K562 (cell line): ENCODE results near the gene CLDN1.

ENCODE experiments used
- CHD2 ChIP-seq: IDR thresholded peaks from 2 replicates; pipeline ENCODE4 v1.6.1; 2011; ENCODE audit warnings: low read depth, low read length
- CHD4 ChIP-seq: fragments of 200-600 bp; sonication (generic); IDR thresholded peaks from 3 replicates; pipeline ENCODE4 v1.6.1; 2012; ENCODE audit warnings: low read depth, mild to moderate bottlenecking, mixed read lengths, low read length, inconsistent platforms; ENCODE audit not compliant: insufficient read depth, insufficient replicate concordance, poor library complexity, severe bottlenecking
- MXI1 ChIP-seq: IDR thresholded peaks from 2 replicates; pipeline ENCODE4 v1.6.1; 2011; ENCODE audit warnings: low read depth, mild to moderate bottlenecking, improper control_type of control experiment, low read length
- ZNF232 ChIP-seq: sonication (generic); formaldehyde crosslinking; IDR thresholded peaks from 2 replicates; pipeline ENCODE4 v1.8.0; 2022; ENCODE audit warnings: mild to moderate bottlenecking, missing genetic modification reagents
- TF ChIP-seq, protein P1 (sequence below), 3 experiments: IDR thresholded peaks in 2 of 3; conservative IDR thresholded peaks in 1 of 3; 2 replicates each; pipeline ENCODE4 v1.5.1; 2011 to 2012; ENCODE audit warnings: low read length in 3 of 3, mild to moderate bottlenecking in 3 of 3, control low read depth in 2 of 3, improper control_type of control experiment in 1 of 3, inconsistent platforms in 1 of 3, low read depth in 1 of 3, mixed read lengths in 1 of 3, moderate library complexity in 1 of 3; ENCODE audit not compliant: insufficient read depth in 2 of 3

DNA sequence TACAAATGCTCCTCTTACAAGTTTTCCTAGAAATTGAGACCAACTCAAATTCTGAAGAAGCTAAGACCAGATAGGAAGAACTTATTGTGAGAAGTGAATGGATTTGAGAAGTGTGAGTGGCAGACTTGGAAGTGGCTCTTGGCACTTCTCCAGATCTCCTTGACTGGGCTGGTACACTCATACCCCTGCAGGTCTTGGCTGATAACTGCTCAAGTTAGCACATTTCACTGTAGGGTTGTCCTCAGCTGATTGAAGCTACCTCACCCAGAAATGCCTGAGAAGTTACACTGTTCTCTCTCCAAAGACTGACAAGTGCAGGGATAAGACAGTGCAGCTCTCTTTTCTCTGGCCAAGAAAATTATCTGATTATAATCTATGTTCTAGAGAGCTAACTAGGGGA lies 16.5 kb upstream of the CLDN1 start:
- TF ChIP-seq MXI1: no peak
- TF ChIP-seq CHD4: no peak
- TF ChIP-seq ZNF232 (CRISPR knock-in tag): no peak
- TF ChIP-seq, protein P1, sequence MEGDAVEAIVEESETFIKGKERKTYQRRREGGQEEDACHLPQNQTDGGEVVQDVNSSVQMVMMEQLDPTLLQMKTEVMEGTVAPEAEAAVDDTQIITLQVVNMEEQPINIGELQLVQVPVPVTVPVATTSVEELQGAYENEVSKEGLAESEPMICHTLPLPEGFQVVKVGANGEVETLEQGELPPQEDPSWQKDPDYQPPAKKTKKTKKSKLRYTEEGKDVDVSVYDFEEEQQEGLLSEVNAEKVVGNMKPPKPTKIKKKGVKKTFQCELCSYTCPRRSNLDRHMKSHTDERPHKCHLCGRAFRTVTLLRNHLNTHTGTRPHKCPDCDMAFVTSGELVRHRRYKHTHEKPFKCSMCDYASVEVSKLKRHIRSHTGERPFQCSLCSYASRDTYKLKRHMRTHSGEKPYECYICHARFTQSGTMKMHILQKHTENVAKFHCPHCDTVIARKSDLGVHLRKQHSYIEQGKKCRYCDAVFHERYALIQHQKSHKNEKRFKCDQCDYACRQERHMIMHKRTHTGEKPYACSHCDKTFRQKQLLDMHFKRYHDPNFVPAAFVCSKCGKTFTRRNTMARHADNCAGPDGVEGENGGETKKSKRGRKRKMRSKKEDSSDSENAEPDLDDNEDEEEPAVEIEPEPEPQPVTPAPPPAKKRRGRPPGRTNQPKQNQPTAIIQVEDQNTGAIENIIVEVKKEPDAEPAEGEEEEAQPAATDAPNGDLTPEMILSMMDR (IDR thresholded peaks at IDR 0.05 in 2 of 3, conservative IDR thresholded peaks at IDR 0.05 in 1 of 3; ENCODE audit: insufficient read depth in 2 of 3, low read depth in 1 of 3, low read length in 3 of 3): no peak
- TF ChIP-seq CHD2: no peak
